Stimulated activated CD4-positive, alpha-beta T cell treated with anti-CD3 and anti-CD28 coated beads, Interleukin-2, amount 100 ng/mL, for 24 hours (primary cell): Measurements from ENCODE around the gene CD5L.

Experiments
- DNase-seq, 2 donors: peaks; one replicate each; pipeline ENCODE4 v3.0.0-alpha.2; 2020

The CD5L gene

DNA sequence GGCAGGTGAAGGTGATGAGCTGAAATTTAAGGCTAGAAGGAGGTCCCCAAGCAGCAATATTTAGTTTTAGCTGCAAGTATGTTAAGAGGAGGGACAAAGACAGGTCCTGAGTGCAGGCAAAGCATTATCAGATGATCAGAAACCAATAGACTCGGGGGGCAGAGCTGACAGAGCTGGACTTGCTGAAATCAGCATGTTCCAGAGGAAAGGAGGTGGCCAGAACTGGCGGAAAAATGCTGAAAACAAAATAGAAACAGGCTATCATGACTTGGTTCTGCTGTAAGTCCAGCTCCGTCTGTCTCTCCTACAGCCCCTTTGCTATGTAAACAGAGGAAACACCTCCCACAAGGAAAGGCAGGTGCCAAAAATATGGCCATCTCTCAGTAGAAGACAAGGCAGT lies at the start of gene CD5L:
Gene CD5L (minus strand): TSS at position 101 of the 400 bp plus-strand sequence. CDS start 107 bp downstream, outside the sequence.
- DNase-seq, result no peak

DNA sequence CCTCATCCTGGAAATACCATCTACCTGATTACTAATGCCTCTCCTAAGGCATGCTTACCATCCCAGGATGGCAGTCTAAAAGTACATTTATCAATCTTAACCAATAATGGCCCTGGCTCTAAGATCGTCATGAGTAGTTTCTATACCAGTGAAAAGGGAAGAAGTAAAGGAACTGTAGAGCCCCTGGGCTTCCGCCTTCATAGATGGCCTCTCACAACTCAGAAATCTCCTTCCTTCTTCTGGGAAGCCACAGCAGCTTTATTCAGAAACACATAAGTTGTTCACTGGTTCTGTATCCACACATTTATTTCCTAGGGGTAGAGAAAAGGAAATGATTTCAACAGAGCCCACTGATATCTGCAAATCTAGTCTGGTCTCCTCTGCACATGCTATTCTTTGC lies 41.0 kb upstream of the CD5L start:
- no peak for DNase-seq

- DNase-seq, result no peak
Observed at GRCh38 chr1:157880621-157881020, 39.0 kb upstream of the CD5L start.

DNA sequence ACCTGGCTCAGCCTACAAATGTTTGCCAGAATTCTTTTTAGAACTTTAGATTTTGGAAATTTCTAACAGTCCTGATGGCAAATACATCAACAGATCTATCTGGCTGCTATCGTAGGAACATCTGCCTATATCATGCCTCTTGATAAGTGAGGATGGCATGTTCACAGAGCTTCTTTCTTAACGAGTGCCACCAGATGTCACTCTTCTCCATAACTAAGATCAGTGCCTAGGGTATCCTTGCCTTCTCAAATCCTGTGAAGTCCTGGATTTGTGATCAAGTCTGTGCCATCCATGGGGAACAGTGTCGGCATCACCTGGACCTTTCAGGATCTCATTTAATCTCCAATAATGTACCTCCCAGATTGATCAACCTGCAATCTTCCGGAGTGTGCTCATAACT lies 36.5 kb upstream of the CD5L start:
- no peak for DNase-seq

DNA sequence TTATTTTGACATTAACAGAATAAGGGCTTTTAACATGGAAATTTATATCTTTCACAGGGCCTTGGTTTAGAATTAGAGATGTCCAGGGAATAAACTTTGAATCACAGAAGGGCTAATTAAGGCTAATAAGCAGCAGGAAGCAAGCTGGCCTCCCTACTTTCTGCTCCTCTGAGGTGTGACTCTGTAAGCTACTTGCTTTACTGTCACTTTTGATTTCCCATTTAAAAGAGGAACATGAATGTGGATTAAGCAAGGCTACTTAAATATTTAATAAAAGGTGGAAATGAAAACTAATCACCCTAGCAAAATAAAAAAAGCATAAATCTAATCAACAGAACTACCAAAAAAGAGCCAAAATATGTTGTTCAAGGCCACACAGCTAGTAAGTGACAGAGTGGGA lies 28.9 kb upstream of the CD5L start:
- no peak for DNase-seq

GRCh38 chr1:157868654-157869053 lies 27.0 kb upstream of the CD5L start:
- DNase-seq, result no peak

- no peak for DNase-seq
Observed at GRCh38 chr1:157862114-157863070, 20.8 kb upstream of the CD5L start.

GRCh38 chr1:157856538-157856937 lies 14.9 kb upstream of the CD5L start:
- no peak for DNase-seq

- no peak for DNase-seq
Observed at GRCh38 chr1:157852476-157852875, 10.9 kb upstream of the CD5L start.

- DNase-seq, result no peak
Observed at GRCh38 chr1:157849229-157849875, 7.7 kb upstream of the CD5L start.

GRCh38 chr1:157844089-157844830 lies 2.7 kb upstream of the CD5L start:
- DNase-seq, result no peak

GRCh38 chr1:157842939-157843338 lies 1.3 kb upstream of the CD5L start:
- DNase-seq, result no peak

DNA sequence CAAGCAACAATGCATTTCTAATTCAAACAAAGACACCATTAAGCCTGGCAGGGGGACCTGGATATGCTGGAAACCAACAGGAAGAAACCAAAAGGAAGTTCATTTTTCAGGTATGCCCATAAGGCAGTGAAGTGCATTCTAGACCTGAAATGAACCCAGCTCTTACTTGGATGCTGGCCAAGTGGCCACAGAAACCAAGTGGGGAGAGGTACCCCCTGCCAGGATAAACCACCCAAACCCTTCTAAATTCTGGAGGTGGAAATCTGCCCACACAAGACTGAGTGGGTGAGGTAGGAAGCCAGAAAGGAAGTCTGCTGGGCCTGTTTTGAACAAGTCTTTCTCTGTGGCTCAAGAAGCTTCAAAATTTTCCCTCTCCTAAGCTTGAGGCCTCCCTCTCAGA lies 2.6 kb downstream of the CD5L start:
- no peak for DNase-seq

- no peak for DNase-seq
Observed at GRCh38 chr1:157834430-157834829, 7.2 kb downstream of the CD5L start.

DNA sequence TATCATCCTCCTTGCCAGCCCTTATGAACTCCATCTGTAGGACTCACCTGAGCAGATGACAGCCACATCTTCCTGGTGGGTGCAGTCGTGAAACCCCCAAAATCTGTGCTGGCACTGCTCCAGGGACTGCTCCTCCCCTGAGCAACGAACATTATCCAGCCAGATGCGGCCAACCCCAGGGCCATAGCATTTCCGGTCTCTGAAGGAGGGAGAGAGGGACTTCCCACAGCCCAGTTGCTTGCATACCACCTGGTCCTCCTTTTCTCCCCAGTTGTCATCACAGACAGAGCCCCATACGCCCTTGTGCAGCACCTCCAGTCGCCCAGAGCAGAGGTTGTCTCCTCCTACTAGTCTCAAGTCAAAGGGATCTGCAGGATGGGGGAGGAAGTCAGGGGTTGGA lies 8.5 kb downstream of the CD5L start:
- no peak for DNase-seq

DNA sequence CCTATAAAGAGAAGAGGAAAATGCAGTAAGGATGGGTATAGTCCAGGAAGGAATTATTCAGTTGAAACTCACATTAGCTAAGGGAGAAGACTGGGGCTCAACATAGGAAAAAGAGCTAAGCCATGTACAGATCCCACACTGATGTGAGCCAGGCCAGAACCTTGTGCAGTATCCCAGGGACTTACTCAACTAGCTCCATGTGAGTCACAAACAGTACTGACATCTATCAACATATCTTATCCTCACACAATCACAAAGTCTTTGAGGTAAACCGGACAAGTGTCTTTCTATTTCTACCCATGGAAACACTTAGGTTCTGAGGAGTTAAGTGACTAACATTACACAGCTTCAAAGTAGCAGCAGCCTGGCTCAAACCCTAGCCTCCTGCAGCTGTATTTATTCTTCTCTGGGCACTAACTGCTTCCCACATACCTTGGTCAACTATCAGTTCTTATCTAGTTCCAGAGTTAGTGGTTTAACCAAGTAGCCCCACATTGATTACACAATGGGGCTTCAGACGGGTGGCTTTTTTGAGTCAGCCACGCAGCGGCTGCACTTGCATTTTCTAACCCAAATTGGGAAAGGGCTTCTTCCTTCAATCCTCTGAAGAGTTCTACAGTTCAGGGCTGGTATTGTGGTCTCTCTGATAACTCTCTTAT lies 9.5 kb downstream of the CD5L start:
- no peak for DNase-seq

DNA sequence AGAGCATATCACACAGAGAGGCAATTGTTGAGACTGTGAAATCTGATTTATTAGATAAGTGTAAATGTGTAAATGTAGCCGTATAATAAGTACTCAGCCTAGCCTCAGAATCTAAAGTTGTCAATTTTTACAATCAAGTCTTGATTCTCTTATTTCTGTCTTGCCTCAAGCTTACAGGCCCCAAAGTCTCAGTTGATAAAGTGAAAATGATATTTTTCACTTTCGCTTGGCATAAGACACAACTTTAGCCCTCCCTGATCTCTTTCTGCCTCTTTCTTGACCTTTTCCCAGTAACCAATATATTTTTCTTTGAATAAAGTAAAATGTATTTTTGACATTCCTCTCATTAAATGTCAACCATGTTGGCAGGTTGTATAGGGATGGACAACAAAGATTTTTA lies 10.7 kb downstream of the CD5L start:
- DNase-seq, result no peak

DNA sequence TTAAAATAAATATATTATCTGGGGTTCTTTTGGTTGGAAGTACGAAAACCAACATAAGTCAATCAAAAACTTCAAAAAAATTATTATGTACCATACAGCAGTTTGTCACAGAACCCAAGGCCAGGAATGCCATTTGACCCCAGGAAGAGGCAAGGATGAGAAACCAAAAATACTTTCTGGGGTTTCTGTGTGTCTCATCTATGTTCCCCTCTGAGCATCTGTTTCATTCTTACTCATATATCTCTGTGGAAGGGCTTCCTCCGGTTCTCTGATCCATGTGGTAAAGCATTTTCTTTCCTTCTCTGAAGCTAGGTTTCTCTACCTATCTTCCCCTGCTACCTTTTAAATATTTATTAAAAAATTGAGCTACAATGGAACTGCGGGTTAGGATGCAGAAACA lies 11.9 kb downstream of the CD5L start:
- DNase-seq, result no peak

DNA sequence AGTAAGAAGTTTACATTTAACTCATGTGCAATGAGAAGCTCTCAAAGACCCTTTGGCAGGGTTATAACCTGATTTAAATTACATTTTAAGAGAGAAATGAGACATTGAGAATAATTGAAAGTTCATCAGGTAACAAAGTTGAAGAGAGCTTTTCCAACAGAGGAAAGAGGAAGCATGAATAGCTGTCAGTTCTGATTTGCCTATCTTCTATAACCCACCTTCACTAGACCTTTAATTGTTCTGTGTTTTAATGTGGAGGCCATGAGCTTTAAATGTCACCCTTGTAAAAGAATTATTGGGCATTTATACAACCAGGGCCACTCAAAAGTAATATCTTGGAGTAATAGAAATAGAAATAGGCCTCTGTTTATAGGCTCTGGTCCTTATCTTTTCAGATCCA lies 12.4 kb downstream of the CD5L start:
- no peak for DNase-seq

DNA sequence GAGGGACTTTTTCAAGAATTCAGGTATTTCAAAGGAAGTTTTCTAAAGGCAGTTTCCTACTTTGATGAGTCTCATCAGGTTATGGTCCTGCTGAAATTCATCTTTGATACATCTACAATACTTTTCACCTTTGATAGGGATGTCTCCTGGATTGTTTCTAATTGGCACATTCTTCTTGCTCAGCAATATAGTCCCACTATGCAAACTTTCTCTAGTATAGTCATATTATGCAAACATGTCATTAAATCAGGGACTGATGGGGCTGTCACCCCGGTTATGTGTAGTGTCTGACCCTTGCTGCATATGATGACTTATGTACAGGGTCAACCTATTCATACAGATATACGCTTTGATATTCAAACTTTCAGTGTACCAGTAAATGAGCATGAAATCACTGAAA lies 21.3 kb downstream of the CD5L start:
- DNase-seq, result no peak

- DNase-seq, result no peak
Observed at GRCh38 chr1:157819896-157820295, 21.7 kb downstream of the CD5L start, which contains the start of gene FCRL1. TSS of gene FCRL1 (minus strand) at chr1:157820120. CDS start at chr1:157820037, 83 bp downstream.

- no peak for DNase-seq
Observed at GRCh38 chr1:157819215-157819614, 22.4 kb downstream of the CD5L start.

- no peak for DNase-seq
Observed at GRCh38 chr1:157813269-157813668, 28.3 kb downstream of the CD5L start.
